ENCODE measurements around the gene NXPE1. TPM values are rescaled to one million over a fixed set of nuclear protein-coding genes. Genes with fewer than 3 reads are reported as not detected.

Gene NXPE1
- total and polyA plus RNA-seq, 2 experiments from 2014 or later, result not detected

GRCh38 chr11:114482114-114482513 is 77.6 kb downstream of the NXPE1 start (continued):
- TF ChIP-seq, protein P1, sequence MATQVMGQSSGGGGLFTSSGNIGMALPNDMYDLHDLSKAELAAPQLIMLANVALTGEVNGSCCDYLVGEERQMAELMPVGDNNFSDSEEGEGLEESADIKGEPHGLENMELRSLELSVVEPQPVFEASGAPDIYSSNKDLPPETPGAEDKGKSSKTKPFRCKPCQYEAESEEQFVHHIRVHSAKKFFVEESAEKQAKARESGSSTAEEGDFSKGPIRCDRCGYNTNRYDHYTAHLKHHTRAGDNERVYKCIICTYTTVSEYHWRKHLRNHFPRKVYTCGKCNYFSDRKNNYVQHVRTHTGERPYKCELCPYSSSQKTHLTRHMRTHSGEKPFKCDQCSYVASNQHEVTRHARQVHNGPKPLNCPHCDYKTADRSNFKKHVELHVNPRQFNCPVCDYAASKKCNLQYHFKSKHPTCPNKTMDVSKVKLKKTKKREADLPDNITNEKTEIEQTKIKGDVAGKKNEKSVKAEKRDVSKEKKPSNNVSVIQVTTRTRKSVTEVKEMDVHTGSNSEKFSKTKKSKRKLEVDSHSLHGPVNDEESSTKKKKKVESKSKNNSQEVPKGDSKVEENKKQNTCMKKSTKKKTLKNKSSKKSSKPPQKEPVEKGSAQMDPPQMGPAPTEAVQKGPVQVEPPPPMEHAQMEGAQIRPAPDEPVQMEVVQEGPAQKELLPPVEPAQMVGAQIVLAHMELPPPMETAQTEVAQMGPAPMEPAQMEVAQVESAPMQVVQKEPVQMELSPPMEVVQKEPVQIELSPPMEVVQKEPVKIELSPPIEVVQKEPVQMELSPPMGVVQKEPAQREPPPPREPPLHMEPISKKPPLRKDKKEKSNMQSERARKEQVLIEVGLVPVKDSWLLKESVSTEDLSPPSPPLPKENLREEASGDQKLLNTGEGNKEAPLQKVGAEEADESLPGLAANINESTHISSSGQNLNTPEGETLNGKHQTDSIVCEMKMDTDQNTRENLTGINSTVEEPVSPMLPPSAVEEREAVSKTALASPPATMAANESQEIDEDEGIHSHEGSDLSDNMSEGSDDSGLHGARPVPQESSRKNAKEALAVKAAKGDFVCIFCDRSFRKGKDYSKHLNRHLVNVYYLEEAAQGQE (IDR thresholded peaks at IDR 0.05; ENCODE audit: unreplicated experiment), result no peak
- TF ChIP-seq ZNF114 (CRISPR knock-in tag; IDR thresholded peaks at IDR 0.05) (no peak), ETS1 (IDR thresholded peaks at IDR 0.05) (no peak), POLR2AphosphoS5 (IDR thresholded peaks at IDR 0.05; ENCODE audit: low read depth) (no peak)

GRCh38 chr11:114479331-114479730 is 80.3 kb downstream of the NXPE1 start:
- DNase-seq (ENCODE audit: low spot score), result no peak
- H3K27me3 ChIP-seq (ENCODE audit: insufficient read depth), result no peaks in the 10 kb centered on the region
- Mint-ChIP-seq H3K4me1 (peaks cover 60% of the 10 kb centered on the region), H3K27ac (peak overlapping the region; percentile 87), H3K36me3 (ENCODE audit: low read depth) (peaks cover 20% of the 10 kb centered on the region), H3K27me3 (ENCODE audit: insufficient read depth, low read depth, poor library complexity) (peaks cover 4% of the 10 kb centered on the region), H3K4me3 (no peak overlapping the region; the same call in 2 of the 3 replicates), H3K9me3 (peaks cover 14% of the 10 kb centered on the region)
- no peaks in the 10 kb centered on the region for H3K36me3 ChIP-seq (ENCODE audit: insufficient read depth)
- H3K4me3 ChIP-seq, result peak overlapping the region; percentile 21; the same call in 1 of the 2 replicates
- H3K27ac ChIP-seq (ENCODE audit: low read depth), result peak overlapping the region; percentile 93
- H4K20me1 ChIP-seq (replicated peaks; ENCODE audit: insufficient read depth), result no peaks in the 10 kb centered on the region
- no peak for ATAC-seq
- no peak for TF ChIP-seq CREB1 (CRISPR knock-in tag; IDR thresholded peaks at IDR 0.05; ENCODE audit: low read depth)
- no peak for TF ChIP-seq JUNB (IDR thresholded peaks at IDR 0.05; ENCODE audit: unreplicated experiment)
- TF ChIP-seq ETS1 (IDR thresholded peaks at IDR 0.05), result no peak
- no peak for TF ChIP-seq EZH2phosphoT487 (IDR thresholded peaks at IDR 0.05; ENCODE audit: unreplicated experiment)
- no peak for TF ChIP-seq NANOG (IDR thresholded peaks at IDR 0.05; ENCODE audit: borderline replicate concordance)
- no peak for TF ChIP-seq STAT1 (IDR thresholded peaks at IDR 0.05; ENCODE audit: unreplicated experiment)
- H3K4me1 ChIP-seq (ENCODE audit: insufficient read depth), result peaks cover 68% of the 10 kb centered on the region
- no peak overlapping the region for H2AFZ ChIP-seq
- no peaks in the 10 kb centered on the region for H3K9me2 ChIP-seq (ENCODE audit: insufficient read depth)
- no peaks in the 10 kb centered on the region for H3K79me2 ChIP-seq (replicated peaks; ENCODE audit: insufficient read depth)
- no peaks in the 10 kb centered on the region; the same call in 1 of the 2 replicates for H3F3A ChIP-seq (replicated peaks; ENCODE audit: low read depth)
- H3K4me2 ChIP-seq, result peak overlapping the region; percentile 57

Measured in GM23338 (cell line).